Keratinocyte (primary cell): ENCODE data around the gene DPP7. TPM values are rescaled to one million over a fixed set of nuclear protein-coding genes. Genes with fewer than 3 reads are reported as not detected.

ENCODE experiments used
- DNase-seq: peaks from one replicate; pipeline ENCODE4 v3.0.0-alpha.2; 2011; ENCODE audit warnings: low read depth, missing footprints, low spot score
- FAIRE-seq: peaks from 2 replicates; lab custom pipeline; 2011; peaks lifted over from hg19 to GRCh38; lab: Jason Lieb, UNC
- H2AFZ ChIP-seq: 2 replicates; pipeline ENCODE4 v1.6.0; 2012; ENCODE audit warnings: low read length, control low read depth, inconsistent platforms; ENCODE audit not compliant: control insufficient read depth
- H3K27ac ChIP-seq: 2 replicates; pipeline ENCODE4 v1.5.1; 2011; ENCODE audit warnings: low read length; ENCODE audit not compliant: control insufficient read depth, insufficient read depth
- H3K27me3 ChIP-seq: 3 replicates; pipeline ENCODE4 v1.6.0; 2011; ENCODE audit warnings: low read length; ENCODE audit not compliant: control insufficient read depth, insufficient read depth; ENCODE audit errors: extremely low read depth
- H3K36me3 ChIP-seq, 2 experiments: 2 replicates in 1 of 2; 3 replicates in 1 of 2; pipeline ENCODE4 v1.5.1; 2011; ENCODE audit warnings: low read length in 2 of 2, mild to moderate bottlenecking in 1 of 2; ENCODE audit not compliant: control insufficient read depth in 2 of 2, insufficient read depth in 2 of 2; ENCODE audit errors: extremely low read depth in 1 of 2
- H3K4me1 ChIP-seq: 3 replicates; pipeline ENCODE4 v1.5.1; 2011; ENCODE audit warnings: low read length; ENCODE audit not compliant: control insufficient read depth, insufficient read depth; ENCODE audit errors: extremely low read depth
- H3K4me2 ChIP-seq: 3 replicates; pipeline ENCODE4 v1.6.0; 2011; ENCODE audit warnings: low read depth, low read length; ENCODE audit not compliant: control insufficient read depth, insufficient read depth; ENCODE audit errors: extremely low read depth
- H3K4me3 ChIP-seq, 3 experiments: fragments of 200-600 bp in 1 of 3; sonication (generic) in 1 of 3; 2 replicates in 2 of 3; 3 replicates in 1 of 3; pipeline ENCODE4 v1.5.1; 2011 to 2016; ENCODE audit warnings: low read length in 3 of 3, mild to moderate bottlenecking in 3 of 3, control low read depth in 2 of 3, inconsistent platforms in 1 of 3, low read depth in 1 of 3, mixed read lengths in 1 of 3, mixed run types in 1 of 3, moderate library complexity in 1 of 3; ENCODE audit not compliant: control insufficient read depth in 2 of 3, insufficient read depth in 2 of 3; ENCODE audit errors: extremely low read depth in 1 of 3
- H3K79me2 ChIP-seq: 2 replicates; pipeline ENCODE4 v1.6.0; 2012; ENCODE audit warnings: low read length; ENCODE audit not compliant: control insufficient read depth, insufficient read depth
- H3K9ac ChIP-seq: 3 replicates; pipeline ENCODE4 v1.6.0; 2011; ENCODE audit warnings: low read length; ENCODE audit not compliant: control insufficient read depth, insufficient read depth; ENCODE audit errors: extremely low read depth
- H3K9me1 ChIP-seq: 3 replicates; pipeline ENCODE4 v1.6.0; 2011; ENCODE audit warnings: low read length; ENCODE audit not compliant: control insufficient read depth, insufficient read depth; ENCODE audit errors: extremely low read depth
- H3K9me3 ChIP-seq: 2 replicates; pipeline ENCODE4 v1.5.1; 2012; ENCODE audit warnings: low read depth, low read length; ENCODE audit not compliant: control insufficient read depth
- H4K20me1 ChIP-seq: 3 replicates; pipeline ENCODE4 v1.6.0; 2011; ENCODE audit warnings: low read length; ENCODE audit not compliant: control insufficient read depth, insufficient read depth; ENCODE audit errors: extremely low read depth
- EZH2 ChIP-seq: IDR thresholded peaks from one replicate; pipeline ENCODE4 v1.6.1; 2012; ENCODE audit warnings: inconsistent platforms, mild to moderate bottlenecking, low read length, moderate library complexity
- dilution Hi-C: fragments of 300-500 bp; cut with MboI; formaldehyde crosslinking; loops from one replicate; pipeline ENCODE4 v1.7.0; 2020; ENCODE audit warnings: low sequenced_read_pairs; ENCODE audit not compliant: extremely low pct_ligation_motif_present
- polyA plus RNA-seq, 5 experiments: library from polyadenylated mRNA; depleted of rRNA in 3 of 5; stranded (reverse) in 3 of 5; stranded (forward) in 1 of 5; unstranded in 1 of 5; fragments of >200 nt; gene quantifications; 1 replicate in 1 of 5; 2 replicates in 3 of 5; 3 replicates in 1 of 5; pipeline versions ENCODE4 v1.2.1 to v1.2.3, GENCODE V29; 2011 to 2012; ENCODE audit warnings: missing spikeins in 2 of 5, low read depth in 1 of 5, low replicate concordance in 1 of 5
- TF ChIP-seq, protein P1 (sequence below), 3 experiments: IDR thresholded peaks in 1 of 3; conservative IDR thresholded peaks in 1 of 3; optimal IDR thresholded peaks in 1 of 3; 2 replicates in 2 of 3; 3 replicates in 1 of 3; pipeline versions ENCODE3 to v1.5.1; 2011; ENCODE audit warnings: low read length in 3 of 3, mild to moderate bottlenecking in 3 of 3, moderate library complexity in 2 of 3, control low read depth in 1 of 3, inconsistent platforms in 1 of 3; ENCODE audit not compliant: insufficient read depth in 2 of 3; ENCODE audit errors: extremely low read depth in 1 of 3

DPP7 gene
- polyA plus RNA-seq, 1 donor (not counting 4 experiments of a cell fraction or from before 2014, with no cell fraction given) = 35.3 TPM

DNA sequence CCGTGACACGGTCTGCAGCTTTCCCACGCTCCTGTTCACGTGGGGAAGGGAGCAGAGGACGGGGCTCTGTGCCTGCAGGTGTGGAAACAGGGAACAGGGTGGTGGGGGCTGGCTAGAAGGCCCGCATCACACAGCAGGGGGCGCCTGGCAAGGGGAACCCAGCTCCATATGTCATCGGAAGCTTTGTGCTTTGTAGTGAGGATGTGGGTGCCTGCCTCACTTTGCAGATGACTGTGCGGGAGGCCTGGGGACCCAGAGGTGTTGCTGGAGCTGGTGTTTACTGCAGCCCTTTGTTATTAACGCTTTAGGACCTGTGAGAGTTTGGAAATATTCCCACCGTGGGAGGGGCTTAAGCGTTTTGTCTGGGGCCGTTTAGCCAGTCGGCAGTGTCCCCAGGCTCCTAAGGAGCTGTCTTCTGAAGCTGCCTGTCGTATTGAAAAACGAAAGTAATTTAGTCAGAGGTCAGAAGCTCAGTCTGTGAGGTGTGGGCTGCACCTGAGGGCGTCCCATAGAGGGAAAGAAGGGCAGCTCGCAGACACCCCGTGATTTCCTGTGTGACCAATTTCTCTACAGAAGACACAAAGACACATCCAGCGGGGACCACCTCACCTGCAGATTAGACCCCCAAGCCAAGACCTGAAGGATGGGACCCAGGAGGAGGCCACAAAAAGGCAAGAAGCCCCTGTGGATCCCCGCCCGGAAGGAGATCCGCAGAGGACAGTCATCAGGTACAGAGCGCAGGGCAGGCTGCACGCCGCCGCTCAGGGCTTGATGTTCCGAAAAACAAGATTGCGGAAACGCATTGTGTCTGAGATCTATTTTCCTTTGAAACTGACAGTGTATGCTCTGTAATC is 18.6 kb downstream of the DPP7 start:
- no peak for TF ChIP-seq EZH2
- TF ChIP-seq, protein P1, sequence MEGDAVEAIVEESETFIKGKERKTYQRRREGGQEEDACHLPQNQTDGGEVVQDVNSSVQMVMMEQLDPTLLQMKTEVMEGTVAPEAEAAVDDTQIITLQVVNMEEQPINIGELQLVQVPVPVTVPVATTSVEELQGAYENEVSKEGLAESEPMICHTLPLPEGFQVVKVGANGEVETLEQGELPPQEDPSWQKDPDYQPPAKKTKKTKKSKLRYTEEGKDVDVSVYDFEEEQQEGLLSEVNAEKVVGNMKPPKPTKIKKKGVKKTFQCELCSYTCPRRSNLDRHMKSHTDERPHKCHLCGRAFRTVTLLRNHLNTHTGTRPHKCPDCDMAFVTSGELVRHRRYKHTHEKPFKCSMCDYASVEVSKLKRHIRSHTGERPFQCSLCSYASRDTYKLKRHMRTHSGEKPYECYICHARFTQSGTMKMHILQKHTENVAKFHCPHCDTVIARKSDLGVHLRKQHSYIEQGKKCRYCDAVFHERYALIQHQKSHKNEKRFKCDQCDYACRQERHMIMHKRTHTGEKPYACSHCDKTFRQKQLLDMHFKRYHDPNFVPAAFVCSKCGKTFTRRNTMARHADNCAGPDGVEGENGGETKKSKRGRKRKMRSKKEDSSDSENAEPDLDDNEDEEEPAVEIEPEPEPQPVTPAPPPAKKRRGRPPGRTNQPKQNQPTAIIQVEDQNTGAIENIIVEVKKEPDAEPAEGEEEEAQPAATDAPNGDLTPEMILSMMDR (optimal IDR thresholded peaks at IDR 0.05 in 1 of 3, IDR thresholded peaks at IDR 0.05 in 1 of 3, conservative IDR thresholded peaks at IDR 0.05 in 1 of 3; ENCODE audit: extremely low read depth in 1 of 3, insufficient read depth in 2 of 3, low read length in 3 of 3) = peak in 1 of 3 experiments; percentile 40
- H3K9me1 ChIP-seq = no peaks in the 10 kb centered on the region
- FAIRE-seq (no peak), DNase-seq (no peak)
- no peaks in the 10 kb centered on the region for H3K27me3 ChIP-seq
- no peak overlapping the region for H3K4me2 ChIP-seq
- no peaks in the 10 kb centered on the region for H3K4me1 ChIP-seq
- H3K9me3 ChIP-seq = no peaks in the 10 kb centered on the region
- H2AFZ ChIP-seq = no peak overlapping the region
- H4K20me1 ChIP-seq = no peaks in the 10 kb centered on the region
- no peak overlapping the region for H3K4me3 ChIP-seq
- H3K9ac ChIP-seq = no peak overlapping the region
- H3K27ac ChIP-seq = no peak overlapping the region
- dilution Hi-C loops = no loop called here
- peaks cover 18 to 27% of the 10 kb centered on the region in 2 experiments for H3K36me3 ChIP-seq
- H3K79me2 ChIP-seq = no peaks in the 10 kb centered on the region

DNA sequence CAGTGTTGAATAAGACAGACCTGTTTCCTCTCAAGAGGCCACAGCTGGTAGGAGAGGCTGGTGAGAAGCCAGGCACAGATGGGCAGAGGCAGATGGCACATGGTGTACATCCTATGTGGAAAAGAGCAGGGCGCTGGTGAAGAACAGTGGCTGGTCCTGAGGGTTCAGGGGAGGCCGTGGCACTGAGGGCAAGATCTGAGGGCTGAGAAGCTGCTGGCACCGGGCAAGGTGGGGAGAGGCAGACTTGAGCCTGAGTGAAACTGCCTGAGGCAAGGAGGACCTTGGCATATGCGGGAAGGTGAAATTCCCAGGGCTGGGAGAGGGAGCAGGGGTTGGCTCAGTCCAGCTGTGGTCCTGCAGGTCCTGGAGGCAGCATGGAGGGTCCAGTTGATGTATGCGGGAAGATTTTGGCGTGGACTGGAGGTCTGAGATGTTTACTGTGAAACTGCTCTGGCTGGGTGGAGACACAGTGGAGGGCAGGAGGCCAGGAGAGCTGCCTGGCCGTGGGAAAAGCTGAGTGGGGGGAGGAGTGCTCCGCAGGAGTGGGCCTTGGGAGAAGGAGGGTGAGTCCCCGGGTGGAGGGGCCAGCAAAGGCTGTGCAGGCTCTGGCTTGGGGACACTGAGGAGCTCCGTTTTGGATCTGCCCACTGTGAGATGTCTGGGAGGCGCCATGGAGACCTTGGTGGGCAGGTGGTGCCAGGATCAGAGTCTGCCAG is 25.1 kb downstream of the DPP7 start:
- Histone ChIP-seq H3K9me3 (no peaks in the 10 kb centered on the region), H3K27me3 (no peaks in the 10 kb centered on the region), H3K79me2 (peaks cover 8% of the 10 kb centered on the region), H3K4me3 (no peak overlapping the region), H3K36me3 (peaks cover 2 to 13% of the 10 kb centered on the region in 2 experiments), H3K4me2 (no peak overlapping the region), H3K9me1 (no peaks in the 10 kb centered on the region), H4K20me1 (no peaks in the 10 kb centered on the region), H3K4me1 (peaks cover 29% of the 10 kb centered on the region), H3K9ac (no peak overlapping the region), H3K27ac (no peak overlapping the region), H2AFZ (no peak overlapping the region)
- FAIRE-seq = no peak
- dilution Hi-C loops = no loop called here
- TF ChIP-seq, protein P1 (optimal IDR thresholded peaks at IDR 0.05 in 1 of 3, IDR thresholded peaks at IDR 0.05 in 1 of 3, conservative IDR thresholded peaks at IDR 0.05 in 1 of 3; ENCODE audit: extremely low read depth in 1 of 3, insufficient read depth in 2 of 3, low read length in 3 of 3) = no peak
- no peak for TF ChIP-seq EZH2
- no peak for DNase-seq
